ENCODE measurements around the gene BICD1.
"Not testable (repeated sequence)": the region's sequence is repeated elsewhere in the genome, so short reads cannot be mapped to it uniquely, and the experiment has no call there.

Gene BICD1

GRCh38 chr12:32146074-32146873, 39.6 kb downstream of the BICD1 start:
- DNase-seq = no peak

GRCh38 chr12:32148372-32148771, 41.7 kb downstream of the BICD1 start:
- DNase-seq = no peak

- no peak for DNase-seq
These were observed 42.8 kb downstream of the BICD1 start for GRCh38 chr12:32149489-32149888.

- DNase-seq = no peak
These were observed 44.4 kb downstream of the BICD1 start for GRCh38 chr12:32151086-32151485.

GRCh38 chr12:32151552-32151951, 44.9 kb downstream of the BICD1 start:
- DNase-seq = no peak

GRCh38 chr12:32155041-32155440, 48.4 kb downstream of the BICD1 start:
- no peak for DNase-seq

- no peak for DNase-seq
These were observed 49.4 kb downstream of the BICD1 start for GRCh38 chr12:32155961-32156529.

GRCh38 chr12:32158525-32158924, 51.9 kb downstream of the BICD1 start:
- DNase-seq = no peak

- DNase-seq = no peak
These were observed 52.7 kb downstream of the BICD1 start for GRCh38 chr12:32159381-32159780.

- no peak for DNase-seq
These were observed 53.3 kb downstream of the BICD1 start for GRCh38 chr12:32159925-32160324.

GRCh38 chr12:32161058-32161457, 54.4 kb downstream of the BICD1 start:
- no peak for DNase-seq

- DNase-seq = no peak
These were observed 56.9 kb downstream of the BICD1 start for GRCh38 chr12:32163596-32163995.

GRCh38 chr12:32166510-32166909, 59.9 kb downstream of the BICD1 start:
- no peak for DNase-seq

GRCh38 chr12:32170437-32170998, 63.9 kb downstream of the BICD1 start:
- DNase-seq = no peak

GRCh38 chr12:32171211-32171610, 64.6 kb downstream of the BICD1 start:
- no peak for DNase-seq

GRCh38 chr12:32176606-32177005, 70.0 kb downstream of the BICD1 start:
- no peak for DNase-seq

- no peak for DNase-seq
These were observed 71.8 kb downstream of the BICD1 start for GRCh38 chr12:32178341-32179010.

GRCh38 chr12:32179011-32179395, 72.4 kb downstream of the BICD1 start:
- DNase-seq = no peak

- no peak for DNase-seq
These were observed 75.0 kb downstream of the BICD1 start for GRCh38 chr12:32181498-32182175.

- DNase-seq = no peak
These were observed 77.0 kb downstream of the BICD1 start for GRCh38 chr12:32183650-32184049.

GRCh38 chr12:32187127-32187526, 80.5 kb downstream of the BICD1 start:
- not testable (repeated sequence) for DNase-seq

- DNase-seq = no peak
These were observed 84.8 kb downstream of the BICD1 start for GRCh38 chr12:32191445-32191844.
